ENCODE results near the gene TMSB4X. TPM values are rescaled to one million over a fixed set of nuclear protein-coding genes. Genes with fewer than 3 reads are reported as not detected.

TMSB4X gene
- total and polyA plus RNA-seq, 2 of the 4 experiments (the other 2 are of a cell fraction): 4,648 to 11,116 TPM

- ATAC-seq (ENCODE audit: low read depth) (no peak), DNase-seq (no peak)
- Histone ChIP-seq H3K4me3 (ENCODE audit: insufficient read depth, low read depth, low read length) (no peak overlapping the region), H3K9me3 (ENCODE audit: control insufficient read depth, insufficient read depth, low read length) (no peaks in the 10 kb centered on the region), H3K14ac (replicated peaks; ENCODE audit: low read depth, low read length) (no peak overlapping the region), H4K20me1 (ENCODE audit: insufficient read depth, low read length) (no peaks in the 10 kb centered on the region), H2AK9ac (replicated peaks; ENCODE audit: low read depth, low read length, poor library complexity) (no peak overlapping the region), H3K79me1 (ENCODE audit: low read depth in 1 of 2, low read length in 2 of 2) (no peaks in the 10 kb centered on the region), H3K9me1 (ENCODE audit: insufficient read depth, low read length) (no peaks in the 10 kb centered on the region), H3K4me2 (ENCODE audit: low read depth, low read length) (no peak overlapping the region), H4K91ac (ENCODE audit: insufficient read depth, low read depth, low read length) (no peak overlapping the region), H3K27ac (ENCODE audit: insufficient read depth, low read length) (no peak overlapping the region), H3K4ac (ENCODE audit: low read depth, low read length) (no peak overlapping the region), H3K36me3 (ENCODE audit: control insufficient read depth, insufficient read depth, low read length) (no peaks in the 10 kb centered on the region), H3K23ac (ENCODE audit: low read depth, low read length) (no peak overlapping the region), H4K8ac (ENCODE audit: low read depth in 2 of 2, low read length in 2 of 2) (no peak overlapping the region), H3K9ac (ENCODE audit: low read depth, low read length) (no peak overlapping the region), H4K5ac (ENCODE audit: low read depth, low read length) (no peak overlapping the region), H3K4me1 (ENCODE audit: control insufficient read depth, insufficient read depth, low read length) (no peaks in the 10 kb centered on the region), H3K18ac (ENCODE audit: low read depth, low read length) (no peak overlapping the region), H3K56ac (ENCODE audit: extremely low read depth, insufficient read depth, low read length) (no peak overlapping the region), H2AFZ (replicated peaks; ENCODE audit: low read length, poor library complexity) (no peak overlapping the region), H2BK15ac (ENCODE audit: low read depth, low read length) (no peak overlapping the region), H2BK5ac (ENCODE audit: low read depth, low read length, poor library complexity, severe bottlenecking) (no peak overlapping the region), H2BK20ac (ENCODE audit: low read depth, low read length) (no peak overlapping the region), H3K27me3 (ENCODE audit: control insufficient read depth, insufficient read depth, low read length) (no peaks in the 10 kb centered on the region), H2AK5ac (ENCODE audit: low read depth, low read length) (no peak overlapping the region), H2BK120ac (ENCODE audit: low read depth, low read length) (no peak overlapping the region)
- ChIA-PET CTCF (no interaction called here), POLR2A (ENCODE audit: unreplicated experiment) (no interaction called here)
- no CpG with 5 or more reads among the region's 1 CpG for WGBS, 2 experiments (ENCODE audit: extremely low coverage in 2 of 2, insufficient read length in 1 of 2)
- TF ChIP-seq MXI1 (IDR thresholded peaks at IDR 0.05; ENCODE audit: borderline replicate concordance, low read depth, low read length): no peak
- TF ChIP-seq MAFK (IDR thresholded peaks at IDR 0.05; ENCODE audit: low read depth, low read length): no peak
- no peak for TF ChIP-seq ELK1 (IDR thresholded peaks at IDR 0.05; ENCODE audit: borderline replicate concordance, low read depth, low read length)
- TF ChIP-seq USF2 (IDR thresholded peaks at IDR 0.05; ENCODE audit: low read depth, low read length): no peak
- TF ChIP-seq CHD1 (IDR thresholded peaks at IDR 0.05; ENCODE audit: low read depth, low read length): no peak
- TF ChIP-seq POLR2A (IDR thresholded peaks at IDR 0.05; ENCODE audit: low read depth, low read length): no peak
- TF ChIP-seq CTCF (conservative IDR thresholded peaks at IDR 0.05; ENCODE audit: low read depth, low read length): no peak
- TF ChIP-seq CEBPB (IDR thresholded peaks at IDR 0.05; ENCODE audit: low read depth, low read length): no peak
- dilution Hi-C loops (cut with HindIII; ENCODE audit: low sequenced_read_pairs, unreplicated experiment) (no loop called here), in situ Hi-C loops (cut with MboI; ENCODE audit: low sequenced_read_pairs) (no loop called here), intact Hi-C loops (cut with micrococcal nuclease) (no loop called here)
- no TSS peak for BruUV-seq (replicated peaks)
Observed at GRCh38 chrX:12993826-12994225, 18.9 kb downstream of the TMSB4X start.
